Progenitor cell of endocrine pancreas (in vitro differentiated cells): Measurements from ENCODE around the gene COPZ2. TPM values are rescaled to one million over a fixed set of nuclear protein-coding genes. Genes with fewer than 3 reads are reported as not detected.
A peak's percentile ranks its signal among the peaks of the same experiment; 100 is the strongest.

ENCODE experiments used
- DNase-seq: peaks from one replicate; pipeline ENCODE4 v3.0.0; 2021; ENCODE audit warnings: low spot score; ENCODE audit not compliant: unreplicated experiment
- H3K27ac Mint-ChIP-seq: 2 replicates; pipeline ENCODE4 v1.8.0; 2021; ENCODE audit warnings: mild to moderate bottlenecking, moderate library complexity, mixed read lengths
- H3K27me3 Mint-ChIP-seq: 2 replicates; pipeline ENCODE4 v1.8.0; 2021; ENCODE audit warnings: mixed read lengths
- H3K36me3 Mint-ChIP-seq: 2 replicates; pipeline ENCODE4 v1.8.0; 2022; ENCODE audit warnings: mixed read lengths; ENCODE audit not compliant: insufficient read depth
- H3K4me1 Mint-ChIP-seq: 2 replicates; pipeline ENCODE4 v1.8.0; 2021; ENCODE audit warnings: low read depth, mixed read lengths
- H3K4me3 Mint-ChIP-seq: 2 replicates; pipeline ENCODE4 v1.8.0; 2021; ENCODE audit warnings: low read depth, mild to moderate bottlenecking, moderate library complexity, mixed read lengths
- H3K9me3 Mint-ChIP-seq: 2 replicates; pipeline ENCODE4 v1.8.0; 2021; ENCODE audit warnings: low read depth, mixed read lengths
- total RNA-seq: library from RNA; stranded (reverse); gene quantifications from 2 replicates; pipeline ENCODE4 v1.2.1, GENCODE V29; 2021
- TF ChIP-seq, protein P1 (sequence below): fragments of 200-600 bp; sonication (generic); IDR thresholded peaks from one replicate; pipeline ENCODE4 v1.5.0; 2021; ENCODE audit warnings: antibody characterized with exemption, mild to moderate bottlenecking; ENCODE audit not compliant: unreplicated experiment

The COPZ2 gene
- total RNA-seq, 1 donor from 2014 or later = not detected

DNA sequence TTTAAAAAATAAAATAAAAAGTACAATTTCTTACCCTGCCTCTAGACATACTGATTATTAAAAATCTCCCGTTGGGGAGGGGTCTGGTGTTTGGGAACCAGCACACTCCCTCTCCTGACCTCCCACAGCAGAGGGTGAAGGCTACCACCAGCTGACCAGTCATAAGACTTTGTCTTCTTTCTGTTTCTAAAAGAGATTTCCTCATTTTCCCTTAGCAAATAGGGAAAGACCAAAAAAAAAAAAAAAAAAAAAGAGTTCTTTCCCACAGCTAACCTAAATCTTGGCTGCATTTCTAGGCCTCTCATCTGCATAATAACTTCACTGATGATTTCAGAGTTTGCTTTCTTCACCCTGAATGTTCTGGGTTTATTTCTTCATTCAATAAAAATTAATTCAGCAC, 36.4 kb downstream of the COPZ2 start:
- TF ChIP-seq, protein P1, sequence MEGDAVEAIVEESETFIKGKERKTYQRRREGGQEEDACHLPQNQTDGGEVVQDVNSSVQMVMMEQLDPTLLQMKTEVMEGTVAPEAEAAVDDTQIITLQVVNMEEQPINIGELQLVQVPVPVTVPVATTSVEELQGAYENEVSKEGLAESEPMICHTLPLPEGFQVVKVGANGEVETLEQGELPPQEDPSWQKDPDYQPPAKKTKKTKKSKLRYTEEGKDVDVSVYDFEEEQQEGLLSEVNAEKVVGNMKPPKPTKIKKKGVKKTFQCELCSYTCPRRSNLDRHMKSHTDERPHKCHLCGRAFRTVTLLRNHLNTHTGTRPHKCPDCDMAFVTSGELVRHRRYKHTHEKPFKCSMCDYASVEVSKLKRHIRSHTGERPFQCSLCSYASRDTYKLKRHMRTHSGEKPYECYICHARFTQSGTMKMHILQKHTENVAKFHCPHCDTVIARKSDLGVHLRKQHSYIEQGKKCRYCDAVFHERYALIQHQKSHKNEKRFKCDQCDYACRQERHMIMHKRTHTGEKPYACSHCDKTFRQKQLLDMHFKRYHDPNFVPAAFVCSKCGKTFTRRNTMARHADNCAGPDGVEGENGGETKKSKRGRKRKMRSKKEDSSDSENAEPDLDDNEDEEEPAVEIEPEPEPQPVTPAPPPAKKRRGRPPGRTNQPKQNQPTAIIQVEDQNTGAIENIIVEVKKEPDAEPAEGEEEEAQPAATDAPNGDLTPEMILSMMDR = no peak
- H3K9me3 Mint-ChIP-seq = no peaks in the 10 kb centered on the region
- H3K27ac Mint-ChIP-seq = no peak overlapping the region
- H3K27me3 Mint-ChIP-seq = peaks cover 6% of the 10 kb centered on the region
- no peak for DNase-seq
- peaks cover 45% of the 10 kb centered on the region for H3K4me1 Mint-ChIP-seq
- H3K36me3 Mint-ChIP-seq = no peaks in the 10 kb centered on the region
- no peak overlapping the region for H3K4me3 Mint-ChIP-seq

DNA sequence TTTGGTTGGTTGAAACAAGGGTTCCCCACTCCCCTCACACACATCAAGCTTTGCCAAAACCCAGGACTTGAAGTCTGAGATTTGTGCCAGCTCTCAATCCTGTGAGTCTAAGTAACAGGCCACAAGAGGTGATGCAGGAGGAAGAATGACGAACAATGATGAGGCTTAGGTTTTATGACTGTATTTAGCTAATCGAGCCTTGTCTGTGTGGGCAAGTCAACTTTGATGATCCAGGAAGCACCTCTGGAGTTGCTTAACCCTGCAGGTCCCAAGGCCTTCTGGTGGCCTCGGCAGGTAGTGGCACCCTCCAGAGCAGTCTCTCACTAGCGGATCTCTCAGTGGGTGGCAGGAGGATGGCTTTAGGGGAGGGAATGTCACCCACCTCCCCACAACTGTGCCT, 38.0 kb downstream of the COPZ2 start:
- H3K36me3 Mint-ChIP-seq = no peaks in the 10 kb centered on the region
- no peaks in the 10 kb centered on the region for H3K9me3 Mint-ChIP-seq
- H3K27ac Mint-ChIP-seq = no peak overlapping the region
- TF ChIP-seq, protein P1 = no peak
- peaks cover 6% of the 10 kb centered on the region for H3K27me3 Mint-ChIP-seq
- DNase-seq = no peak
- peaks cover 48% of the 10 kb centered on the region for H3K4me1 Mint-ChIP-seq
- H3K4me3 Mint-ChIP-seq = no peak overlapping the region

DNA sequence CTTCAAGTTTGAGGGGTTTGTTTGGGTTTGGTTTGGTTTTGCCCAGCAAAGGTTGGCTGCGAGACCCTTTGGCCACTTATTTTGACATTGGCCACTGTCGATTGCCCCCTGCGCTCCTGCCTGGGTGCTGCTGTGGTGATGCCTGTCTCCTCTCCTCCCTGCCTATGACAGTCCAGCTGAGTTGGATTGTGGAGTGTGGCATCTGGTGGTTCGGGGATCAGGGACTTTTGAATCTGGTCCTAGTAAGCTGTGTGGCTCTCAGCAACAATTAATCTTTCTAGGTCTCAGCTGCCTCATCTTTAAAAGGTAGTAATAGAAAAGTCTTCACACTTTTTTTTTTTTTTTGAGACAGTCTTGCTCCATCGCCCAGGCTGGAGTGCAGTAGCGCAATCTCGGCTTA, 39.6 kb downstream of the COPZ2 start:
- H3K9me3 Mint-ChIP-seq = no peaks in the 10 kb centered on the region
- no peaks in the 10 kb centered on the region for H3K27me3 Mint-ChIP-seq
- H3K4me1 Mint-ChIP-seq = peaks cover 46% of the 10 kb centered on the region
- H3K36me3 Mint-ChIP-seq = no peaks in the 10 kb centered on the region
- no peak overlapping the region for H3K4me3 Mint-ChIP-seq
- H3K27ac Mint-ChIP-seq = no peak overlapping the region
- no peak for DNase-seq
- TF ChIP-seq, protein P1 = no peak

DNA sequence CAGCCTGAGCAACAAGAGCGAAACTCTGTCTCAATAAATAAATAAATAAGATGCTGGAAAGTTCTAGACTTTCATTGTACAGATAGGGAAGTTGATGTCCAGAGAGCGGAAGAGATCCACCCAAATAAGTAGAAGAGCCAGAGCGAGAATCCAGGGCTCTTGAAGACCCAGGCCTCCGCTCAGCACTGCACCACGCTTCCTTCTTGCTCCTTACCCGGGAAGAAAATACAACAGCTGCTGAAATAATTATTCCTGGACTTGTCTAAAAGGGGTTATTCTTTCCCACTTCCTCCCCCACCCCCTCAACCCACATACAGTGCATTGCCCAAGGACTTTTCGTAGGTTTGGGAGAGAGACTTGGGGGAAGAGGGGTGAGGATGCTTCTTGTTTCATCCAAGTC, 40.0 kb downstream of the COPZ2 start:
- peaks cover 45% of the 10 kb centered on the region for H3K4me1 Mint-ChIP-seq
- H3K4me3 Mint-ChIP-seq = no peak overlapping the region
- H3K27ac Mint-ChIP-seq = no peak overlapping the region

DNA sequence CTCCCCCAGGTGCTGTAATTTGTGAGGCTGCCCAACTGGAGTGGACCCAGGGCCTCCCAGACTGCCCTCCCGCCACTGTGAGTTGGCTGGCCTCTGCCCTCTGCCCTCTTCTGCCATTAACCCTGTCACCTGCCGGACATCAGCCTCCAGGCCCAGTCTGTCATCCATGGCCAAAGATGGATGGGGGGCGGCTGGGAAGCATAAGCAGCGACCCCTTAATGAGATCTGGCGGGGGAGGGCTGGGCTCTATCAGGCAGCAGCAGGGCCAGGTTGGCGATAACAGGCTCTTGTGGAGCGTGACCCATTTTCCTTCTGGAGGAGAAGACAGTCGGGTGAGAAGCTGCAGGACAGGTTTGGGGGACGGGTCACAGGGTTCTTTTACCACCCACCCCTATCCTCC, 41.4 kb downstream of the COPZ2 start:
- TF ChIP-seq, protein P1 = no peak
- Mint-ChIP-seq H3K4me3 (peak overlapping the region; percentile 32), H3K9me3 (no peaks in the 10 kb centered on the region), H3K27ac (peak overlapping the region; percentile 94), H3K27me3 (no peaks in the 10 kb centered on the region), H3K4me1 (peaks cover 52% of the 10 kb centered on the region), H3K36me3 (no peaks in the 10 kb centered on the region)
- DNase-seq = no peak

More for the DNA sequence above, 40.0 kb downstream of the COPZ2 start:
- TF ChIP-seq, protein P1 = no peak
- Mint-ChIP-seq H3K9me3 (no peaks in the 10 kb centered on the region), H3K27me3 (no peaks in the 10 kb centered on the region), H3K36me3 (no peaks in the 10 kb centered on the region)
- DNase-seq = no peak
